Gastrocnemius medialis (tissue), 4 donors: Measurements from ENCODE around the gene EPN3. TPM values are rescaled to one million over a fixed set of nuclear protein-coding genes. Genes with fewer than 3 reads are reported as not detected.

Experiments used
- ATAC-seq, 2 donors: fragments of 150-250 bp; one replicate each; pipeline ENCODE4 v1.9.1; 2016
- DNase-seq, 2 donors: peaks; one replicate each; pipeline ENCODE4 v3.0.0-alpha.2; 2019
- H3K27ac ChIP-seq, 4 donors: fragments of 200-600 bp; sonication (generic); 1 replicate in 1 of 4; 2 replicates in 3 of 4; pipeline ENCODE4 v1.5.1; 2016 to 2018; ENCODE audit warnings: mild to moderate bottlenecking in 2 of 4, moderate library complexity in 1 of 4
- H3K27me3 ChIP-seq, 3 donors: fragments of 200-600 bp; sonication (generic) in 2 of 3; 1 replicate in 1 of 3; 2 replicates in 2 of 3; pipeline versions ENCODE4 v1.5.1 to v1.6.0; 2016 to 2019; ENCODE audit warnings: mild to moderate bottlenecking in 1 of 3, moderate library complexity in 1 of 3
- H3K36me3 ChIP-seq, 2 donors: fragments of 200-600 bp; sonication (generic) in 1 of 2; one replicate each; pipeline ENCODE4 v1.5.1; 2017 to 2018
- H3K4me1 ChIP-seq, 2 donors: fragments of 200-600 bp; sonication (generic) in 1 of 2; one replicate each; pipeline ENCODE4 v1.5.1; 2016 to 2017; ENCODE audit warnings: mild to moderate bottlenecking in 2 of 2
- H3K4me3 ChIP-seq, 4 donors: fragments of 200-600 bp; sonication (generic) in 3 of 4; 1 replicate in 1 of 4; 2 replicates in 3 of 4; pipeline ENCODE4 v1.5.1; 2016 to 2019; ENCODE audit warnings: mild to moderate bottlenecking in 2 of 4
- H3K9me3 ChIP-seq, 3 donors: fragments of 200-600 bp; sonication (generic) in 2 of 3; 1 replicate in 1 of 3; 2 replicates in 2 of 3; pipeline ENCODE4 v1.5.1; 2016 to 2019
- POLR2A ChIP-seq, 2 donors: fragments of 450-650 bp; IDR thresholded peaks; one replicate each; pipeline ENCODE4 v1.6.1; 2017; ENCODE audit warnings: antibody characterized with exemption in 2 of 2, mild to moderate bottlenecking in 2 of 2, moderate library complexity in 2 of 2
- in situ Hi-C, 4 donors: fragments of 200-750 bp; cut with MboI; loops; one replicate each; pipeline versions ENCODE4 v1.15.0 to v1.8.0; 2017; ENCODE audit warnings: low sequenced_read_pairs in 4 of 4
- intact Hi-C: fragments of 100-400 bp; cut with DNase I; formaldehyde crosslinking; loops from one replicate; pipeline ENCODE4 v1.15.1; 2023; ENCODE audit warnings: low total_unique reads
- total RNA-seq, 4 donors: library from RNA; depleted of rRNA; stranded (reverse); fragments of >200 nt; gene quantifications; one replicate each; pipeline versions ENCODE4 v1.1.0 to v1.2.3, GENCODE V29; 2016
- TF ChIP-seq, protein P1 (sequence below), 5 experiments: fragments of 450-650 bp in 3 of 5; fragments of 200-600 bp in 2 of 5; sonication (generic) in 2 of 5; IDR thresholded peaks in 4 of 5; conservative IDR thresholded peaks in 1 of 5; 1 replicate in 4 of 5; 2 replicates in 1 of 5; pipeline ENCODE4 v1.5.1; 2016 to 2019; ENCODE audit warnings: antibody characterized with exemption in 5 of 5, mild to moderate bottlenecking in 3 of 5, moderate library complexity in 3 of 5

Gene EPN3
- total RNA-seq, 4 donors from 2014 or later, result not detected

DNA sequence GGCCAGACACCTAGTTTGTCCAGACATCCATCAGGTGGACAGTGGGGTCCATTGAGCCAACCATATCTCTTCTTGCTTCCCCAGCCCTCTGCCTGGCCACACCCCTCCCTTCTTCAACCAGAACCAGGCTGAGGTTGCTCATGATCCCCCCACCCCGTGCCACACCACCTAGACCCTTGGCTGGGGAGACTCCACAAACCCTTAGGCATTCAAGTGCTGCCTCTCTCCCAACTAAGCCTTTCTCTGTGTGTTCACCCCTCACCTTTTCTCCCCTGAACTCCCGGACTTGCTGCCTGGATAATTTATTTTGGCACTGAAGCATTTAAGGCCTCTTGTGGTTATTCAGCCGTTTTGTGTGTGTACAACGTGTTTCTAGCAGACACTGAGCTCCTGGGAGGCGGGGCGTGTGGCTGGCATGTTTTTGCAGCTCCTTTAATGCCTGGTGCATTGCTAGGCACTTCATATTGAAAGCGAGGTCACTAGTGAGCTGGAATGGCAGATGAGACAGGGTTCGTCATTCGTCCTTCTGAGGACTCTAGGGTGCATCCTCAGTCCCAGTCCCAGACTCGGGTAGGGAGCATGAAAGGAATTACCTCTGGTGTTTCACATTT, 56.7 kb downstream of the EPN3 start:
- Histone ChIP-seq H3K27ac (no peak overlapping the region), H3K27me3 (no peaks in the 10 kb centered on the region)
- intact Hi-C loops, result no loop called here

GRCh38 chr17:50590946-50591737, 58.6 kb downstream of the EPN3 start:
- no peaks in the 10 kb centered on the region for H3K9me3 ChIP-seq
- in situ Hi-C loops, result no loop called here

More for the DNA sequence above, 56.7 kb downstream of the EPN3 start:
- peaks cover 8 to 14% of the 10 kb centered on the region in 2 donors for H3K4me1 ChIP-seq
- in situ Hi-C loops, result no loop called here
- TF ChIP-seq POLR2A (IDR thresholded peaks at IDR 0.05), result no peak
- TF ChIP-seq, protein P1, sequence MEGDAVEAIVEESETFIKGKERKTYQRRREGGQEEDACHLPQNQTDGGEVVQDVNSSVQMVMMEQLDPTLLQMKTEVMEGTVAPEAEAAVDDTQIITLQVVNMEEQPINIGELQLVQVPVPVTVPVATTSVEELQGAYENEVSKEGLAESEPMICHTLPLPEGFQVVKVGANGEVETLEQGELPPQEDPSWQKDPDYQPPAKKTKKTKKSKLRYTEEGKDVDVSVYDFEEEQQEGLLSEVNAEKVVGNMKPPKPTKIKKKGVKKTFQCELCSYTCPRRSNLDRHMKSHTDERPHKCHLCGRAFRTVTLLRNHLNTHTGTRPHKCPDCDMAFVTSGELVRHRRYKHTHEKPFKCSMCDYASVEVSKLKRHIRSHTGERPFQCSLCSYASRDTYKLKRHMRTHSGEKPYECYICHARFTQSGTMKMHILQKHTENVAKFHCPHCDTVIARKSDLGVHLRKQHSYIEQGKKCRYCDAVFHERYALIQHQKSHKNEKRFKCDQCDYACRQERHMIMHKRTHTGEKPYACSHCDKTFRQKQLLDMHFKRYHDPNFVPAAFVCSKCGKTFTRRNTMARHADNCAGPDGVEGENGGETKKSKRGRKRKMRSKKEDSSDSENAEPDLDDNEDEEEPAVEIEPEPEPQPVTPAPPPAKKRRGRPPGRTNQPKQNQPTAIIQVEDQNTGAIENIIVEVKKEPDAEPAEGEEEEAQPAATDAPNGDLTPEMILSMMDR (IDR thresholded peaks at IDR 0.05 in 4 of 5, conservative IDR thresholded peaks at IDR 0.05 in 1 of 5), result no peak
- no peak for ATAC-seq
- no peaks in the 10 kb centered on the region for H3K9me3 ChIP-seq
- H3K4me3 ChIP-seq, result no peak overlapping the region
- H3K36me3 ChIP-seq, result no peaks in the 10 kb centered on the region
- no peak for DNase-seq

DNA sequence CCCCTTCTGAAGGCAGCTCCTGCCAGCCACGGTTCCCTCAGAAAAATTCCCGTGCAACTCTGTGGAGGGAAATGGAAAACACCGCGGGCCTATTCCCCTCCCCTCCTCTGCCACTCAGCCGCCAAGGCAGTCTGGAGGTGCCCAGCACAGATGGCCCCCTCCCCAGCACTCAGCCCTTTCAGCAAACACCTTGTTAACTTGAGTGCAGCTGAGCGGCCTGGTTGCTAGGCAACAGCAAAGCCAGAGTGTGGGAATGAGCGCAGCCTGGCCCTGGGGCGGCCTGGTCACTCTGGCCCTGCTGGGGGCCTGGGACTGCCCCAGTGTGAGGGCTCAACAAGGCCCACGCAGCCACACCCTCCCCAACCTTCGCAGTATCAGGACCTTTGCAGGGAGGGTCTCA, 60.8 kb downstream of the EPN3 start:
- intact Hi-C loops, result no loop called here
- in situ Hi-C loops, result no loop called here
- peaks cover 8 to 14% of the 10 kb centered on the region in 2 donors for H3K4me1 ChIP-seq
- DNase-seq, result no peak
- no peak overlapping the region for H3K27ac ChIP-seq
- H3K27me3 ChIP-seq, result no peaks in the 10 kb centered on the region
- no peak for ATAC-seq
- no peak overlapping the region for H3K4me3 ChIP-seq
- H3K36me3 ChIP-seq, result no peaks in the 10 kb centered on the region
- no peak for TF ChIP-seq POLR2A (IDR thresholded peaks at IDR 0.05)
- TF ChIP-seq, protein P1 (IDR thresholded peaks at IDR 0.05 in 4 of 5, conservative IDR thresholded peaks at IDR 0.05 in 1 of 5), result no peak
- H3K9me3 ChIP-seq, result no peaks in the 10 kb centered on the region

More at GRCh38 chr17:50590946-50591737, 58.6 kb downstream of the EPN3 start:
- DNase-seq (no peak), ATAC-seq (no peak)
- no peaks in the 10 kb centered on the region for H3K27me3 ChIP-seq
- H3K4me3 ChIP-seq, result no peak overlapping the region
- TF ChIP-seq, protein P1 (IDR thresholded peaks at IDR 0.05 in 4 of 5, conservative IDR thresholded peaks at IDR 0.05 in 1 of 5), result no peak
- no peak for TF ChIP-seq POLR2A (IDR thresholded peaks at IDR 0.05)
- peaks cover 8 to 14% of the 10 kb centered on the region in 2 donors for H3K4me1 ChIP-seq
- intact Hi-C loops, result no loop called here
- H3K27ac ChIP-seq, result no peak overlapping the region
- no peaks in the 10 kb centered on the region for H3K36me3 ChIP-seq

Other genes with a start within 250 kb of the EPN3 start
- gene XYLT2, start 186.6 kb upstream of the EPN3 start, total RNA-seq, result 10 to 100 TPM in 2 of 4 donors, 1 to 10 TPM in 2; 7.9 to 12.6 (median 9.8) TPM
- 100 to 1,000 TPM; 110 to 141 (median 134) TPM for gene MRPL27, start 159.6 kb upstream of the EPN3 start, total RNA-seq
- gene EME1, start 159.5 kb upstream of the EPN3 start, total RNA-seq, result under 1 TPM in 2 of 4 donors, not detected in 2; 0.82 to 0.95 TPM
- gene LRRC59, start 135.2 kb upstream of the EPN3 start, total RNA-seq, result 10 to 100 TPM; 25.4 to 73.2 (median 55.8) TPM
- gene ACSF2, start 106.5 kb upstream of the EPN3 start, total RNA-seq, result 10 to 100 TPM in 3 of 4 donors, 1 to 10 TPM in 1; 8.7 to 61.4 (median 34.2) TPM
- 1 to 10 TPM in 2 of 4 donors, not detected in 2; 1.8 to 8.8 TPM for gene CHAD, start 63.9 kb upstream of the EPN3 start, total RNA-seq
- gene RSAD1, start 53.9 kb upstream of the EPN3 start, total RNA-seq, result 10 to 100 TPM; 27.1 to 67.4 (median 52.7) TPM
- not detected for gene MYCBPAP, start 24.3 kb upstream of the EPN3 start, total RNA-seq
- 10 to 100 TPM; 22.3 to 67.9 (median 29.1) TPM for gene SPATA20, start 14.4 kb downstream of the EPN3 start, total RNA-seq
- under 1 TPM in 2 of 4 donors, not detected in 2; 0.09 to 0.10 TPM for gene CACNA1G, start 28.0 kb downstream of the EPN3 start, total RNA-seq
- gene ABCC3, start 102.1 kb downstream of the EPN3 start, total RNA-seq, result 1 to 10 TPM in 1 of 4 donors, under 1 TPM in 3; 0.51 to 1.3 (median 0.76) TPM
- gene ANKRD40, start 175.2 kb downstream of the EPN3 start, total RNA-seq, result 100 to 1,000 TPM in 3 of 4 donors, 10 to 100 TPM in 1; 97.3 to 135 (median 112) TPM
- 10 to 100 TPM; 10.4 to 67.3 (median 25.7) TPM for gene LUC7L3, start 186.9 kb downstream of the EPN3 start, total RNA-seq
- not detected for gene ANKRD40CL, start 234.8 kb downstream of the EPN3 start, total RNA-seq